ENCODE results near the gene KRTAP4-4.
"Not testable (repeated sequence)": the region's sequence is repeated elsewhere in the genome, so short reads cannot be mapped to it uniquely, and the experiment has no call there.

The KRTAP4-4 gene

GRCh38 chr17:41149652-41149985, 10.9 kb downstream of the KRTAP4-4 start, which contains the start of gene KRTAP4-5:
TSS of gene KRTAP4-5 (minus strand) at chr17:41149825. CDS start at chr17:41149767, 58 bp downstream.
- Histone ChIP-seq H3K9me3 (ENCODE audit: control insufficient read depth, low read length) (no peaks in the 10 kb centered on the region), H3K27me3 (ENCODE audit: control insufficient read depth, insufficient read depth, low read length, poor library complexity, severe bottlenecking) (no peaks in the 10 kb centered on the region), H3K4me3 (ENCODE audit: insufficient read depth, low read depth, low read length) (no peak within 1 kb of the TSS), H3K36me3 (ENCODE audit: control insufficient read depth, insufficient read depth, low read length) (no peaks in the 10 kb centered on the region), H3K27ac (ENCODE audit: insufficient read depth, low read depth, low read length, poor library complexity, severe bottlenecking) (no peak within 1 kb of the TSS), H3K4me1 (ENCODE audit: control insufficient read depth, insufficient read depth, low read length) (no peaks in the 10 kb centered on the region)
- whole genome bisulfite sequencing, 2 experiments, result 57 to 61% methylated on average over 2 of the region's 2 CpGs

GRCh38 chr17:41148971-41149651, 11.4 kb downstream of the KRTAP4-4 start:
- H3K4me1 ChIP-seq (ENCODE audit: control insufficient read depth, insufficient read depth, low read length); H3K36me3 ChIP-seq (ENCODE audit: control insufficient read depth, insufficient read depth, low read length); H3K9me3 ChIP-seq (ENCODE audit: control insufficient read depth, low read length); H3K27me3 ChIP-seq (ENCODE audit: control insufficient read depth, insufficient read depth, low read length, poor library complexity, severe bottlenecking); H3K27ac ChIP-seq (ENCODE audit: insufficient read depth, low read depth, low read length, poor library complexity, severe bottlenecking); H3K4me3 ChIP-seq (ENCODE audit: insufficient read depth, low read depth, low read length): not testable (repeated sequence)
- WGBS, 2 experiments, result 86% methylated on average over 10 of the region's 10 CpGs

GRCh38 chr17:41147531-41148204, 12.9 kb downstream of the KRTAP4-4 start:
- H3K27ac ChIP-seq (ENCODE audit: insufficient read depth, low read depth, low read length, poor library complexity, severe bottlenecking), result no peak overlapping the region
- H3K4me3 ChIP-seq (ENCODE audit: insufficient read depth, low read depth, low read length), result no peak overlapping the region
- no peaks in the 10 kb centered on the region for H3K4me1 ChIP-seq (ENCODE audit: control insufficient read depth, insufficient read depth, low read length)
- no peaks in the 10 kb centered on the region for H3K27me3 ChIP-seq (ENCODE audit: control insufficient read depth, insufficient read depth, low read length, poor library complexity, severe bottlenecking)
- H3K36me3 ChIP-seq (ENCODE audit: control insufficient read depth, insufficient read depth, low read length), result no peaks in the 10 kb centered on the region
- 93 to 100% methylated on average over 2 of the region's 2 CpGs for WGBS, 2 experiments
- H3K9me3 ChIP-seq (ENCODE audit: control insufficient read depth, low read length), result no peaks in the 10 kb centered on the region

GRCh38 chr17:41145261-41145660, 15.3 kb downstream of the KRTAP4-4 start:
- Histone ChIP-seq H3K4me1 (ENCODE audit: control insufficient read depth, insufficient read depth, low read length) (no peaks in the 10 kb centered on the region), H3K36me3 (ENCODE audit: control insufficient read depth, insufficient read depth, low read length) (no peaks in the 10 kb centered on the region), H3K4me3 (ENCODE audit: insufficient read depth, low read depth, low read length) (no peak overlapping the region), H3K27me3 (ENCODE audit: control insufficient read depth, insufficient read depth, low read length, poor library complexity, severe bottlenecking) (no peaks in the 10 kb centered on the region), H3K9me3 (ENCODE audit: control insufficient read depth, low read length) (no peaks in the 10 kb centered on the region), H3K27ac (ENCODE audit: insufficient read depth, low read depth, low read length, poor library complexity, severe bottlenecking) (no peak overlapping the region)
- WGBS, 2 experiments, result 97 to 100% methylated on average over 2 of the region's 2 CpGs

- H3K27me3 ChIP-seq (ENCODE audit: control insufficient read depth, insufficient read depth, low read length, poor library complexity, severe bottlenecking), result no peaks in the 10 kb centered on the region
- WGBS, 2 experiments, result 94 to 100% methylated on average over 1 of the region's 1 CpG
- no peaks in the 10 kb centered on the region for H3K4me1 ChIP-seq (ENCODE audit: control insufficient read depth, insufficient read depth, low read length)
Measured at GRCh38 chr17:41144846-41145245, 15.7 kb downstream of the KRTAP4-4 start.

GRCh38 chr17:41141361-41141760, 19.2 kb downstream of the KRTAP4-4 start:
- H3K27me3 ChIP-seq (ENCODE audit: control insufficient read depth, insufficient read depth, low read length, poor library complexity, severe bottlenecking), result no peaks in the 10 kb centered on the region
- H3K36me3 ChIP-seq (ENCODE audit: control insufficient read depth, insufficient read depth, low read length), result no peaks in the 10 kb centered on the region
- H3K9me3 ChIP-seq (ENCODE audit: control insufficient read depth, low read length), result no peaks in the 10 kb centered on the region
- H3K27ac ChIP-seq (ENCODE audit: insufficient read depth, low read depth, low read length, poor library complexity, severe bottlenecking), result no peak overlapping the region
- no peaks in the 10 kb centered on the region for H3K4me1 ChIP-seq (ENCODE audit: control insufficient read depth, insufficient read depth, low read length)
- no peak overlapping the region for H3K4me3 ChIP-seq (ENCODE audit: insufficient read depth, low read depth, low read length)

More at GRCh38 chr17:41144846-41145245, 15.7 kb downstream of the KRTAP4-4 start:
- H3K36me3 ChIP-seq (ENCODE audit: control insufficient read depth, insufficient read depth, low read length), result no peaks in the 10 kb centered on the region
- no peak overlapping the region for H3K27ac ChIP-seq (ENCODE audit: insufficient read depth, low read depth, low read length, poor library complexity, severe bottlenecking)
- H3K4me3 ChIP-seq (ENCODE audit: insufficient read depth, low read depth, low read length), result no peak overlapping the region
- H3K9me3 ChIP-seq (ENCODE audit: control insufficient read depth, low read length), result no peaks in the 10 kb centered on the region

GRCh38 chr17:41140360-41141131, 20.0 kb downstream of the KRTAP4-4 start, which contains the start of gene KRTAP4-6:
TSS of gene KRTAP4-6 (minus strand) at chr17:41140544. CDS start at chr17:41140487, 57 bp downstream.
- Histone ChIP-seq H3K4me1 (ENCODE audit: control insufficient read depth, insufficient read depth, low read length) (no peaks in the 10 kb centered on the region), H3K4me3 (ENCODE audit: insufficient read depth, low read depth, low read length) (no peak within 1 kb of the TSS), H3K27me3 (ENCODE audit: control insufficient read depth, insufficient read depth, low read length, poor library complexity, severe bottlenecking) (no peaks in the 10 kb centered on the region), H3K27ac (ENCODE audit: insufficient read depth, low read depth, low read length, poor library complexity, severe bottlenecking) (no peak within 1 kb of the TSS), H3K9me3 (ENCODE audit: control insufficient read depth, low read length) (no peaks in the 10 kb centered on the region), H3K36me3 (ENCODE audit: control insufficient read depth, insufficient read depth, low read length) (no peaks in the 10 kb centered on the region)
- WGBS, 2 experiments, result 86 to 96% methylated on average over 6 of the region's 6 CpGs

GRCh38 chr17:41139865-41140264, 20.7 kb downstream of the KRTAP4-4 start:
- 87 to 91% methylated on average over 12 of the region's 12 CpGs for WGBS, 2 experiments
- H3K4me3 ChIP-seq (ENCODE audit: insufficient read depth, low read depth, low read length), result not testable (repeated sequence)

GRCh38 chr17:41133880-41134735, 26.4 kb downstream of the KRTAP4-4 start:
- H3K4me3 ChIP-seq (ENCODE audit: insufficient read depth, low read depth, low read length), result no peak overlapping the region
- no peaks in the 10 kb centered on the region for H3K27me3 ChIP-seq (ENCODE audit: control insufficient read depth, insufficient read depth, low read length, poor library complexity, severe bottlenecking)
- no peak overlapping the region for H3K27ac ChIP-seq (ENCODE audit: insufficient read depth, low read depth, low read length, poor library complexity, severe bottlenecking)
- 93 to 97% methylated on average over 2 of the region's 2 CpGs for WGBS, 2 experiments
- no peaks in the 10 kb centered on the region for H3K4me1 ChIP-seq (ENCODE audit: control insufficient read depth, insufficient read depth, low read length)
- H3K9me3 ChIP-seq (ENCODE audit: control insufficient read depth, low read length), result no peaks in the 10 kb centered on the region
- H3K36me3 ChIP-seq (ENCODE audit: control insufficient read depth, insufficient read depth, low read length), result no peaks in the 10 kb centered on the region

More at GRCh38 chr17:41139865-41140264, 20.7 kb downstream of the KRTAP4-4 start:
- H3K36me3 ChIP-seq (ENCODE audit: control insufficient read depth, insufficient read depth, low read length); H3K9me3 ChIP-seq (ENCODE audit: control insufficient read depth, low read length); H3K27me3 ChIP-seq (ENCODE audit: control insufficient read depth, insufficient read depth, low read length, poor library complexity, severe bottlenecking); H3K4me1 ChIP-seq (ENCODE audit: control insufficient read depth, insufficient read depth, low read length); H3K27ac ChIP-seq (ENCODE audit: insufficient read depth, low read depth, low read length, poor library complexity, severe bottlenecking): not testable (repeated sequence)
